ENCODE results near the gene LMAN1L. TPM values are rescaled to one million over a fixed set of nuclear protein-coding genes. Genes with fewer than 3 reads are reported as not detected.
A peak's percentile ranks its signal among the peaks of the same experiment; 100 is the strongest.

Gene LMAN1L
- polyA plus RNA-seq, 1 donor (not counting 4 experiments of a cell fraction or from before 2014, with no cell fraction given): not detected

DNA sequence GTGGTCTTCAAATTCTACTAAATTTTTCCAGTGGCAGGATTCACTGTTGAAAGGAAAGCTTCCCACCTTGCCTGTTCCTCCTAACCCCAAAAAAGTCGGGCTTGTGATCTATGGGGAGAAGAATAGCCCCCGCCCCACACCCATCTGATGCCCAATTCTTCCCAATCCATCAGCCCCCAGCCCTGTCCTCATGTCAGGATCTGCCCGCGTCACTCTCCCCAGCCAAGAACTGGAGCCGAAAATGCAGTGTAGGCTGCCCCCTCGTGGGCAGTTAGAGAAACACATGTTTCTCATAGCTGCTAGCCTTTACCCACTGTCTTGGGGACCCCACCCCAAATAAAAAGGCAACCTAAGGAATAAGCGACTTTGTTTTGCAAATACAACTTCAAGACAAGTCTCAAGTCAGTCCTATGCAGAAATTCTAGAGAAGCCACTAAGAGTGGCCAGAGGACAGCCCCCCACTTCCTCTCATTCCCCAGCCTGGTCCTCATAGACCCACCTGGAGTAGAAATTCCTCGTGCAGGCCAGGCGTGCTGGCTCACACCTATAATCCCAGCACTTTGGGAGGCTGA is 43.8 kb upstream of the LMAN1L start:
- peaks cover 14% of the 10 kb centered on the region for H3K27me3 ChIP-seq (ENCODE audit: control insufficient read depth, extremely low read depth, insufficient read depth, low read length)
- H3K4me1 ChIP-seq (ENCODE audit: control insufficient read depth, extremely low read depth, insufficient read depth, low read length): peaks cover 7% of the 10 kb centered on the region
- no peaks in the 10 kb centered on the region for H3K36me3 ChIP-seq (ENCODE audit: control insufficient read depth in 2 of 2, extremely low read depth in 1 of 2, insufficient read depth in 2 of 2, low read length in 2 of 2)
- no peak for DNase-seq (ENCODE audit: low read depth, low spot score)
- peak overlapping the region; percentile 4 for H3K4me2 ChIP-seq (ENCODE audit: control insufficient read depth, extremely low read depth, insufficient read depth, low read depth, low read length)
- H3K9me3 ChIP-seq (ENCODE audit: control insufficient read depth, low read depth, low read length): no peaks in the 10 kb centered on the region
- H3K9ac ChIP-seq (ENCODE audit: control insufficient read depth, extremely low read depth, insufficient read depth, low read length): no peak overlapping the region
- peak; percentile 75 for FAIRE-seq
- no peaks in the 10 kb centered on the region for H3K79me2 ChIP-seq (ENCODE audit: control insufficient read depth, insufficient read depth, low read length)
- H4K20me1 ChIP-seq (ENCODE audit: control insufficient read depth, extremely low read depth, insufficient read depth, low read length): no peaks in the 10 kb centered on the region
- H3K27ac ChIP-seq (ENCODE audit: control insufficient read depth, insufficient read depth, low read length): no peak overlapping the region
- no peak for TF ChIP-seq EZH2 (IDR thresholded peaks at IDR 0.05; ENCODE audit: low read length)
- TF ChIP-seq, protein P1, sequence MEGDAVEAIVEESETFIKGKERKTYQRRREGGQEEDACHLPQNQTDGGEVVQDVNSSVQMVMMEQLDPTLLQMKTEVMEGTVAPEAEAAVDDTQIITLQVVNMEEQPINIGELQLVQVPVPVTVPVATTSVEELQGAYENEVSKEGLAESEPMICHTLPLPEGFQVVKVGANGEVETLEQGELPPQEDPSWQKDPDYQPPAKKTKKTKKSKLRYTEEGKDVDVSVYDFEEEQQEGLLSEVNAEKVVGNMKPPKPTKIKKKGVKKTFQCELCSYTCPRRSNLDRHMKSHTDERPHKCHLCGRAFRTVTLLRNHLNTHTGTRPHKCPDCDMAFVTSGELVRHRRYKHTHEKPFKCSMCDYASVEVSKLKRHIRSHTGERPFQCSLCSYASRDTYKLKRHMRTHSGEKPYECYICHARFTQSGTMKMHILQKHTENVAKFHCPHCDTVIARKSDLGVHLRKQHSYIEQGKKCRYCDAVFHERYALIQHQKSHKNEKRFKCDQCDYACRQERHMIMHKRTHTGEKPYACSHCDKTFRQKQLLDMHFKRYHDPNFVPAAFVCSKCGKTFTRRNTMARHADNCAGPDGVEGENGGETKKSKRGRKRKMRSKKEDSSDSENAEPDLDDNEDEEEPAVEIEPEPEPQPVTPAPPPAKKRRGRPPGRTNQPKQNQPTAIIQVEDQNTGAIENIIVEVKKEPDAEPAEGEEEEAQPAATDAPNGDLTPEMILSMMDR (optimal IDR thresholded peaks at IDR 0.05 in 1 of 3, IDR thresholded peaks at IDR 0.05 in 1 of 3, conservative IDR thresholded peaks at IDR 0.05 in 1 of 3; ENCODE audit: extremely low read depth in 1 of 3, insufficient read depth in 2 of 3, low read length in 3 of 3): peak; percentile 71 to 91 (median 82)
- dilution Hi-C loops (cut with MboI; ENCODE audit: extremely low pct_ligation_motif_present, low sequenced_read_pairs): no loop called here
- H3K9me1 ChIP-seq (ENCODE audit: control insufficient read depth, extremely low read depth, insufficient read depth, low read length): no peaks in the 10 kb centered on the region
- no peak overlapping the region for H3K4me3 ChIP-seq (ENCODE audit: control insufficient read depth in 2 of 3, extremely low read depth in 1 of 3, insufficient read depth in 2 of 3, low read depth in 1 of 3, low read length in 3 of 3)
- H2AFZ ChIP-seq (ENCODE audit: control insufficient read depth, low read length): no peak overlapping the region

DNA sequence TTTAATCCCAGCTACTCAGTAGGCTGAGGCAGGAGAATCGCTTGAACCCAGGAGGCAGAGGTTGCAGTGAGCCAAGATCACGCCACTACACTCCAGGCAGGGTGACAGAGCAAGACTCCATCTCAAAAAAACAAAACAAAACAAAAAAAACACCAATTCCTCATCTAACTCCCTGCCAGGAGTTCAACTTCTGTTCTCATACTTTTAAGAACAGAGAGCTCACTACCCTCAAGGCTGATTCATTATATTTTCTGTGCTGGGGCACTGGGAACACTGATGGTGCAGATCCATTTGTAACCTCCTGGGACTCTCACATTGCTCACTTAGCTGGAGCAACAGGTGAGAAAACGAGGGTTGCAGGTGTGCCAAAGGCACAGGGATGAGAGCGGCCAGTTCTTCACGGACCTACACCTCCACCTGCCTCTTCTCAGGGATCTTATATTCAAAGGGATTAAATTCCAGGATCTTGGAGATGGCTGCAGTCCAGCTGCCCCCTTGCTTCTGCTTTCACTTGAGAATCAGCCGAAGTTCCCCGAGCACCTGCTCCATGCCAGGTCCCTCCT is 43.1 kb upstream of the LMAN1L start:
- H4K20me1 ChIP-seq (ENCODE audit: control insufficient read depth, extremely low read depth, insufficient read depth, low read length): no peaks in the 10 kb centered on the region
- H3K27me3 ChIP-seq (ENCODE audit: control insufficient read depth, extremely low read depth, insufficient read depth, low read length): peaks cover 14% of the 10 kb centered on the region
- H3K9ac ChIP-seq (ENCODE audit: control insufficient read depth, extremely low read depth, insufficient read depth, low read length): no peak overlapping the region
- FAIRE-seq: no peak
- peaks cover 7% of the 10 kb centered on the region for H3K4me1 ChIP-seq (ENCODE audit: control insufficient read depth, extremely low read depth, insufficient read depth, low read length)
- no peak for DNase-seq (ENCODE audit: low read depth, low spot score)
- H3K36me3 ChIP-seq (ENCODE audit: control insufficient read depth in 2 of 2, extremely low read depth in 1 of 2, insufficient read depth in 2 of 2, low read length in 2 of 2): no peaks in the 10 kb centered on the region
- dilution Hi-C loops (cut with MboI; ENCODE audit: extremely low pct_ligation_motif_present, low sequenced_read_pairs): loop anchor here (10.0 kb wide), 1 partner anchor 125 kb away; no protein-coding TSS in a partner anchor
- H3K9me3 ChIP-seq (ENCODE audit: control insufficient read depth, low read depth, low read length): no peaks in the 10 kb centered on the region
- TF ChIP-seq, protein P1 (optimal IDR thresholded peaks at IDR 0.05 in 1 of 3, IDR thresholded peaks at IDR 0.05 in 1 of 3, conservative IDR thresholded peaks at IDR 0.05 in 1 of 3; ENCODE audit: extremely low read depth in 1 of 3, insufficient read depth in 2 of 3, low read length in 3 of 3): no peak
- no peak for TF ChIP-seq EZH2 (IDR thresholded peaks at IDR 0.05; ENCODE audit: low read length)
- H2AFZ ChIP-seq (ENCODE audit: control insufficient read depth, low read length): no peak overlapping the region
- no peak overlapping the region for H3K27ac ChIP-seq (ENCODE audit: control insufficient read depth, insufficient read depth, low read length)
- H3K4me3 ChIP-seq (ENCODE audit: control insufficient read depth in 2 of 3, extremely low read depth in 1 of 3, insufficient read depth in 2 of 3, low read depth in 1 of 3, low read length in 3 of 3): no peak overlapping the region
- H3K9me1 ChIP-seq (ENCODE audit: control insufficient read depth, extremely low read depth, insufficient read depth, low read length): no peaks in the 10 kb centered on the region
- no peak overlapping the region for H3K4me2 ChIP-seq (ENCODE audit: control insufficient read depth, extremely low read depth, insufficient read depth, low read depth, low read length)
- H3K79me2 ChIP-seq (ENCODE audit: control insufficient read depth, insufficient read depth, low read length): no peaks in the 10 kb centered on the region
